GM19372 (cell line): ENCODE data around the gene VCL.
"Not testable (repeated sequence)": the region's sequence is repeated elsewhere in the genome, so short reads cannot be mapped to it uniquely, and the experiment has no call there.

Source experiments
- ATAC-seq: cut with Tn5 transposase; IDR thresholded peaks from one replicate; pipeline ENCODE4 v1.9.1; 2021; ENCODE audit warnings: mild to moderate bottlenecking, low read depth, moderate library complexity; ENCODE audit not compliant: unreplicated experiment

Gene VCL

GRCh38 chr10:74000244-74000643, 2.3 kb downstream of the VCL start:
- not testable (repeated sequence) for ATAC-seq

GRCh38 chr10:74000892-74001669, 3.2 kb downstream of the VCL start:
- no peak for ATAC-seq

GRCh38 chr10:74006269-74006668, 8.4 kb downstream of the VCL start:
- ATAC-seq, result no peak

- ATAC-seq, result no peak
These were observed 10.4 kb downstream of the VCL start for GRCh38 chr10:74008212-74008731.

GRCh38 chr10:74011017-74011416, 13.1 kb downstream of the VCL start:
- no peak for ATAC-seq

GRCh38 chr10:74011770-74012169, 13.9 kb downstream of the VCL start:
- no peak for ATAC-seq

- no peak for ATAC-seq
These were observed 14.6 kb downstream of the VCL start for GRCh38 chr10:74012480-74012879.

- no peak for ATAC-seq
These were observed 15.1 kb downstream of the VCL start for GRCh38 chr10:74013004-74013403.

GRCh38 chr10:74014574-74014973, 16.7 kb downstream of the VCL start:
- ATAC-seq, result not testable (repeated sequence)

GRCh38 chr10:74018241-74018640, 20.3 kb downstream of the VCL start:
- no peak for ATAC-seq

- no peak for ATAC-seq
These were observed 23.5 kb downstream of the VCL start for GRCh38 chr10:74021248-74022055.

- ATAC-seq, result no peak
These were observed 25.2 kb downstream of the VCL start for GRCh38 chr10:74022926-74023629.

- ATAC-seq, result no peak
These were observed 26.7 kb downstream of the VCL start for GRCh38 chr10:74024600-74024999.

GRCh38 chr10:74025380-74025978, 27.6 kb downstream of the VCL start:
- no peak for ATAC-seq

- ATAC-seq, result no peak
These were observed 28.6 kb downstream of the VCL start for GRCh38 chr10:74026428-74027015.

GRCh38 chr10:74027702-74028101, 29.8 kb downstream of the VCL start:
- ATAC-seq, result no peak

GRCh38 chr10:74029943-74030342, 32.0 kb downstream of the VCL start:
- ATAC-seq, result no peak

- ATAC-seq, result not testable (repeated sequence)
These were observed 34.3 kb downstream of the VCL start for GRCh38 chr10:74032208-74032607.

- no peak for ATAC-seq
These were observed 35.2 kb downstream of the VCL start for GRCh38 chr10:74032900-74033655.
